CD1c-positive myeloid dendritic cell (primary cell): ENCODE data around the gene ADH4.
"Not testable (repeated sequence)": the region's sequence is repeated elsewhere in the genome, so short reads cannot be mapped to it uniquely, and the experiment has no call there.

Experiments used
- DNase-seq: peaks from one replicate; pipeline ENCODE4 v3.0.0-alpha.2; 2016; ENCODE audit errors: extremely low spot score

The ADH4 gene

GRCh38 chr4:99080869-99081268 is 63.2 kb downstream of the ADH4 start:
- not testable (repeated sequence) for DNase-seq

- DNase-seq = no peak
Observed at GRCh38 chr4:99079625-99080295, 64.3 kb downstream of the ADH4 start.

GRCh38 chr4:99078931-99079624 is 65.0 kb downstream of the ADH4 start:
- no peak for DNase-seq

GRCh38 chr4:99078336-99078735 is 65.8 kb downstream of the ADH4 start:
- DNase-seq = no peak

GRCh38 chr4:99077177-99077576 is 66.9 kb downstream of the ADH4 start:
- DNase-seq = no peak

- DNase-seq = no peak
Observed at GRCh38 chr4:99076292-99076976, 67.7 kb downstream of the ADH4 start.

DNA sequence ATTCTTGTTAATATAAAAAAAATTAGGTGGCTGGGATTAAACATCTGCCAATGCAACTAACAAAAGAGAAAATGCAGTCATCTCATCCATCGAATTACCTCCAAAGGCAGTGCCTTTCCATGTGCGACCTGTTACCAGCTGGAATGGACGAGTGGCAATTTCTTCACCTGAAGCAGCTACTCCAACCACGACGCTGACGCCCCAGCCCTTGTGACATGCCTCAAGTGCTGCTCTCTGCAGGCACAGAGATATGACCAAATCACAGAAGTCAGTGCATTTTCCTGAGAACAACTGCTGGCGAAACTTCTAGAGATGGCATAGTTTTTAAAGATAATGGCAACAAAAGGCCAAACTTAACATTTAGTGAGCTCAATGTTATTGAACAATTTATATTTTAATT is 69.3 kb downstream of the ADH4 start:
- DNase-seq = no peak
